Activated CD8-positive, alpha-beta memory T cell treated with anti-CD3 and anti-CD28 coated beads for 48 hours (primary cell): ENCODE results near the gene VPS18.
A peak's percentile ranks its signal among the peaks of the same experiment; 100 is the strongest.

ENCODE experiments used
- DNase-seq, 3 experiments: peaks; one replicate each; pipeline ENCODE4 v3.0.0-alpha.2; 2020; ENCODE audit warnings: low read depth in 2 of 3, low spot score in 2 of 3

The VPS18 gene

DNA sequence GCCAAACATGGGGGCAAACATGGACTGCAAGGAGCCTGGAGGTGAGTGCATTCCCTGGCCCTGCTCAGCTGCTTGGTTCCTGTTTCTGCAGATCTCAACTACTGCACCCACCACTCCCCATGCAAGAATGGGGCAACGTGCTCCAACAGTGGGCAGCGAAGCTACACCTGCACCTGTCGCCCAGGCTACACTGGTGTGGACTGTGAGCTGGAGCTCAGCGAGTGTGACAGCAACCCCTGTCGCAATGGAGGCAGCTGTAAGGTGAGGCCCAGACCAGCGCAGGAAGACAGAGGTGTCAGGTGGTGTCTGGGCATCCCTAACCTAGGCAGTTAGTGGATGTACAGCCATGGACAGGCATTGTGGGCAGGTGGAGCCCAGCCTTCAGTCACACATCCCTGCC is 40.2 kb downstream of the VPS18 start:
- DNase-seq: no peak

DNA sequence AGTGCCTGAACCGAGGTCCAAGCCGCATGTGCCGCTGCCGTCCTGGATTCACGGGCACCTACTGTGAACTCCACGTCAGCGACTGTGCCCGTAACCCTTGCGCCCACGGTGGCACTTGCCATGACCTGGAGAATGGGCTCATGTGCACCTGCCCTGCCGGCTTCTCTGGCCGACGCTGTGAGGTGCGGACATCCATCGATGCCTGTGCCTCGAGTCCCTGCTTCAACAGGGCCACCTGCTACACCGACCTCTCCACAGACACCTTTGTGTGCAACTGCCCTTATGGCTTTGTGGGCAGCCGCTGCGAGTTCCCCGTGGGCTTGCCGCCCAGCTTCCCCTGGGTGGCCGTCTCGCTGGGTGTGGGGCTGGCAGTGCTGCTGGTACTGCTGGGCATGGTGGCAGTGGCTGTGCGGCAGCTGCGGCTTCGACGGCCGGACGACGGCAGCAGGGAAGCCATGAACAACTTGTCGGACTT is 42.0 kb downstream of the VPS18 start:
- no peak for DNase-seq

- DNase-seq: no peak
These were observed 42.7 kb downstream of the VPS18 start for GRCh38 chr15:40936709-40937666.

- DNase-seq: no peak
These were observed 43.7 kb downstream of the VPS18 start for GRCh38 chr15:40937762-40938535.

DNA sequence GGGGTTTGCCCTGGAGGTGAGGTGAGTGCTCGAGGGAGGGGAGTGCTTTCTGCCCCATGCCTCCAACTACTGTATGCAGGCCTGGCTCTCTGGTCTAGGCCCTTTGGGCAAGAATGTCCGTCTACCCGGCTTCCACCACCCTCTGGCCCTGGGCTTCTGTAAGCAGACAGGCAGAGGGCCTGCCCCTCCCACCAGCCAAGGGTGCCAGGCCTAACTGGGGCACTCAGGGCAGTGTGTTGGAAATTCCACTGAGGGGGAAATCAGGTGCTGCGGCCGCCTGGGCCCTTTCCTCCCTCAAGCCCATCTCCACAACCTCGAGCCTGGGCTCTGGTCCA is 44.3 kb downstream of the VPS18 start:
- DNase-seq: no peak

GRCh38 chr15:40940296-40940801 is 46.1 kb downstream of the VPS18 start:
- DNase-seq: no peak

- no peak for DNase-seq
These were observed 46.8 kb downstream of the VPS18 start for GRCh38 chr15:40941068-40941527.

DNA sequence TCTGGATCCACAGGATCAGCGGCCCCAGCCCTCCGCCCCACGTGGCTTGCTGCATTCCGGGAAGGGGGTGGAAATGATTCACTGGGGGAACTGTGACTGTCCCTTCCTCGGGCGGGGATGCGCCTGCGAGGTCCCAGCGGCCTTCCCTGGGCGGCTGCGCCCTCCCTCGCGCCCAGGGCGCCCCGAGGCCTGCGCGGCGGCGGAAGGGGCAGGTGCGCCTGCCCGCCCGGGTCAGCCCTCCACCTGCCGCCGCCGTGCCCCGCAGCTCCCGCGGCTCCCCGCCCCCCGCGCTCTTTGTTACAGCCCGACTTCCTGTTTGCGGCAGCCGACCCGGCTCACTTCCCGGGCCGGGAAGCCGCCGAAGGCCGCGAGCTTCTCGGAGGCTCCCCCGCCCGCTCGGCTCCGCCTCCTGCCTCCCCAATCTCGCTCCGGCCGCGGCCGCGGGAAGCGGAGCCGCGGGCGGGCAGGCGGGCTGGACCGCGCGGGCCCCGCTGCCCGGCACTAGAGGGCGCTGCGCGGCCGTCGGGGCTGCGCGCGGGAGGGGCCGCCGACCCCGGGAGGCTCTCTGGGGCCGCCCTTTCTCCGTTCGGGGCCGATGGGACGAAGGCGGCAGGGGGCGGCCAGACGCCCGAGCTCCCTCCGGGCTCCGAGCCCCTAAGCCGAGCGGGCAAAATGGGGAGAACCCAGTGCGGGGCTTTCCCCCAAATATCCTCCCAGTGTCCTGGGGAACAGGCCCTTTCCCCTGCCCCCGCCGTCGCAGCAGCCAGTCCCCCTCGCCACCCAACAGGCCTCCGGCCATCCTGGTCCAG is 47.5 kb downstream of the VPS18 start:
- DNase-seq: peak in 1 of 3 experiments; percentile 52

GRCh38 chr15:40942337-40942854 is 48.1 kb downstream of the VPS18 start:
- DNase-seq: no peak

- DNase-seq: no peak
These were observed 48.6 kb downstream of the VPS18 start for GRCh38 chr15:40942878-40943277.

DNA sequence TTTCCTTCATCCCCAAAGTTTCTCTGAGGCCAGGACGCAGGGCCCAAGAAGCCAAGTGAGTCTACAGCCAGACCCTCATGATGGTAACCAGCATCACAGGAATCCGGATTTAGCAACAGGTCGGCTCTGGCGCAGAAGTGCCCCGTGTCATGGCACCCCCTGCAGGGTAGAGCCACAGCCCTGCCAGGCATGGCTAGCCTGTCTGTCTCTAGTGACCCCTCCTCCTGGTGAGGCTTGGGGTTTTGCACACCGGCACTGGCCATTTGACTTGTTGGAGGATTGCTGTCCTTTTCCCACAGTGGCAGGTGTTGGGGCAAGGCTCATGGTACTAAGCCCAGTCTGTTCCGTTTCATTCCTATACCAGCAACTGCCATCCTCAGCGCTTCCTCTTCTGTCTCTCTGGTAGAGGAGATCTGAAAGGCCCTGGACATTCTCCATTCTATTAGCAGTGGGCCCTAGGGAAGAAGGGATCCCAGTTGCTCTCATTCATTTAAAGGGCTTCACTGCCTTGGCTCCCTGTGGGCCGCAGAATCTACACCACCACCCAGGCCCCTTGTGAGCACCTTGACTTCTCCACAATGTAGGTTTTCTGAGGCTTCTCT is 49.6 kb downstream of the VPS18 start:
- DNase-seq: no peak

- DNase-seq: no peak
These were observed 50.5 kb downstream of the VPS18 start for GRCh38 chr15:40944510-40945296.

DNA sequence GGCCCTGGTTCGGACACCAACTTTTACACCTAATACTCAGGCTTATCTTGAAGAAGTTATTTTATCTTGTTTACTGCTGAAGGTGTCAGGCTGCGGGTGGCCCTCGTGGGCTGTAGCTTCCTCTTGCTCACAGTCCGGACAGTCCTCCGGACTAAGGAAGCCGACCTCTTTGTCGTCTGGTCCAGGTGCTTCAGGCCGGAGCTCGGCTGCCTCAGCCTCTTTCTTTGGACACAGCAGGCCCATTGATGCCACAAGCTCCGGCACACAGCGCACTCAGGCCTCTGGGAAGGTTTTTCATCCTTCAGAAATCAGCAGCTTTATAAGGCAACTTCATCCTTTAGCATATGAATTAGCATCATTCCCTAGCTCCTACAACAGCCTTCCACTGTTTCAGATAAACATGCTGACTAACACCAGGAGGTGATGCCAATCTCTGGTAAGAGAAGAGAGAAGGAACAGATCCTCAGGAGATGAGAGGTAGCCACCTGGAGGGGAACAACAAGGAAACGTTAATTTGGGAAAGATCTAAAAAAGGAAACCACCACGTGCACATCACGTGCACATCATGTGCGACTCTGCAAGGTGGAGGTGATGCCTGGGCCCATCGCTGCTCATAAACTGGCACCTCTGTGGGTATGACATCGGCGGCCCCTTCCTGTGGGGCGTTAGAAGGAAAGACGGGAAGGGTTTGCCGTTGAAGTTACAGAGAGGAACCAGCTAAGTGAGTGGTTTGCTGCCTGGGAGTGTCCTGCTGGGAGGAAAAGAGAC is 54.6 kb downstream of the VPS18 start:
- no peak for DNase-seq

DNA sequence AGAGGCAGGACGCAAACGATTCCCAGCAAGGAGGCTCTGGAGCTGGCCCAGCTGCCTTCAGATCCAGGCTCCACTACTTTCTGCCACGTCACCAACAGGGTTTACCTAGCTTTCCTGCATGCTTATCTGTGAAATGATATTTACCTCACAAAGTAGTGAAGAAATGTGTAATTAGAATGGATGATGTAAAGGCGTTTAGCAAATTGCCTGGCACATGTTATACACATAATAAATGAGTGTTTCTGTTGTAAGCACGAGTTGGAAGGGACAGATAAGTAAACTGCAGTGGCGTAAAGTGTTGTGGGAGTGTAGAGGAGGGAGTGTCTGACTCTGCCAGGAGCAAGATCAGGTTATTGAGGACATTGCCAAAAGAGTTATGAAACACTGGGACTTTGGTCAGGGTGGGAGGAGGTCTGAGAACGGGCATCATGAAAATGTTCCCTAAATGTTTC is 55.5 kb downstream of the VPS18 start:
- no peak for DNase-seq

- DNase-seq: no peak
These were observed 57.5 kb downstream of the VPS18 start for GRCh38 chr15:40951764-40952163.

DNA sequence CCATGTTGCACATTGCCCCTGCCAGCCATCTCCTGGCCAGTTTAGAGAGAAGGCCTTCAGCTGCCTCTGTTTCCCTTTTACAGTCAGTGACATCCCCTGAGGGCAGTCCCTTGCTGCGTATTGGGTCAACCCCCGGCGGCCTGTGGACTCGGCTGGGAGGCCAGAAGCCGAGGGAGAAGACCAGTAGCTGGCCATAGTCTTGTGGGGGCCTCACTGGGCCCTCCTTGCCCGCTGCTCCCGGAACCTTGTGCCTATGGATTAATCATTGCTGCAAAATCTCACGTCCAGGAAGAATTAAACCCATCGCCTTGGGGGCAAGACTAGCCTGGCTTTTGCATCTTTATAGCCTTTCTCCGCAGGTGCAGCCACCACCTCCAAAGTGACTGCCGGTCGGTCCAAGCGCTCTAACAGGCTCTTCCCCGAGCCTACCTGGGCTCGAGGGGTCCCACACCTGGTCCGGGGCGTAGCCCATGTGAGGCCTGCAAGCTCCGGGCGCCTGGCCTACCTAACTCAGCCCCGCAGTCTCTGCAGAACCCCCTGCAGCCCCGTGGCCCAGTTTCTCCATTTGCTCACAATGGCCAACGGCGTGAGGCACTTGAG is 58.2 kb downstream of the VPS18 start:
- DNase-seq: no peak

DNA sequence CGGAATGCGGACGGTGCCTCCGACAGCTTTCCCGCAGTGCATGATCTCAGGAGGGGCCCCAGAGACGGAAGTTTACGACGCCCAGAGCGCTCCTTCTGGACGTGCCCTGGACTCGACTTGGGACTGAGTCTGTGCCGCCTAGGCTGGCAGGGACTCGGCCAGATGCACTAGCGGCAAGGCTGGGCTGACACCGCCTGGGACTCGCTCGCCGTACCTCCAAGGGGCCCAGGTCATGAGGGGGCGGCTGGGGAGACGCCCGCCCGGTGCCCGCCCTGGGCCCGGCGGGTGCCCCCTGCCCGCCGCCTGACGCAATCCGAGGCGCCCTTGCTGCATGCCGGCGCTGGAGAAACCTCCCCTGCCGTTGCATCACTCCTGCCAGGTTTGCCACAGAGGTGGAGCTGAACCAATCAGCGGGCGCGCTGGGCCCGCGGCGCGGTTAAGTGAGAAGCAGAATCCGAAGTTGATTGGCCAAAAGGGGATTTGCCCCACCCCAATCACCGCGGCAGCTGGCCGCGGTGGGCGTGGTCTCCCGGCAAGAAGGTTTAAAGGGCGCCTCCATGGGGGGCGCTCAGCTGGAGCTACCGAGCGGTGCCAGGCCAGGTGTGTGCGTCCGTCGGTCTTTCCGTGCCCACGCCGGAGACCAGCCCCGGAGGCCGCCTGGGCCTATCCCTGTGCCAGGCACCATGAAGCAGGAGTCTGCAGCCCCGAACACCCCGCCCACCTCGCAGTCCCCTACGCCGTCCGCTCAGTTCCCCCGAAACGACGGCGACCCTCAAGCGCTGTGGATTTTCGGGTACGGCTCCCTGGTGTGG is 58.9 kb downstream of the VPS18 start, which contains the start of gene CHAC1:
CHAC1 (plus strand) TSS at position 571 of the 812 bp plus-strand sequence; CDS start at position 684, 113 bp downstream.
- peak; percentile 89 to 92 (median 91) for DNase-seq
